Myometrial cell (primary cell): Measurements from ENCODE around the gene FRMD4B. TPM values are rescaled to one million over a fixed set of nuclear protein-coding genes. Genes with fewer than 3 reads are reported as not detected.

Source experiments
- total RNA-seq: library from RNA; depleted of rRNA; stranded (reverse); fragments of >200 nt; gene quantifications from 2 replicates; pipeline ENCODE4 v1.2.3, GENCODE V29; 2015

The FRMD4B gene
- 0.29 and 0.35 TPM in 2 replicates for total RNA-seq

GRCh38 chr3:69385723-69386555 lies at the start of gene FRMD4B:
Gene FRMD4B (minus strand): TSS chr3:69386088. CDS start chr3:69385989, 99 bp downstream.

GRCh38 chr3:69122403-69122802 lies 263.5 kb downstream of the FRMD4B start, which contains the start of gene LMOD3:
Gene LMOD3 (minus strand): TSS chr3:69122595. CDS start chr3:69122386, 209 bp downstream.

